Stimulated activated naive CD4-positive, alpha-beta T cell (primary cell): ENCODE measurements around the gene PCBD2.

Source experiments
- DNase-seq, 6 experiments: peaks; one replicate each; lab custom pipeline; 2025; lab: John Stamatoyannopoulos, UW

The PCBD2 gene

DNA sequence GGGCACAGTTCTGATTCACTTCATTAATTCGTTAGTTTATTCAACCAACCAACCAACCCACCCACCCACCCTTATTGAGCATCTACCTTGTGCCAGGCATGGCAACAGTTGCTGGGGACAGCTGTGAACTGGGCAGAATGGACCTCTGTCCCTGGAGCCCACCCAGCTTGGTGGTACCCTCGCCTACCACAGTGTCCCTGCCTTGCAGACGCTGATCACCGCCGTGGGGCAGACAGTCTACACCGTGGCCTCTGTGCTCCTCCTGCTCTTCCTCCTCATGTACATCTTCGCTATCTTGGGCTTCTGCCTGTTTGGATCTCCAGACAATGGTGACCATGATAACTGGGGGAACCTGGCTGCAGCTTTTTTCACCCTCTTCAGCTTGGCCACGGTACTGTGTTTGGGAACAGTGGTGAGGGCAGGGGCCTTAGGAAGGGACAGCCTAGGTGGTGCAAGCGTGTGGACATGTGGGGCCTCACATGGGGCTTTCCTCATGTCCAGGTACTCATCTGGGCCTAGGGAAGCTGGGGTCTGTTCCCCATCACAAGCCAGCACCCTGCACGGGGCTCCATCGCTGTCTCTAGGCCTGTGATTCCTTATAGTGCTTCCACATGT is 102.9 kb downstream of the PCBD2 start:
- no peak for DNase-seq

DNA sequence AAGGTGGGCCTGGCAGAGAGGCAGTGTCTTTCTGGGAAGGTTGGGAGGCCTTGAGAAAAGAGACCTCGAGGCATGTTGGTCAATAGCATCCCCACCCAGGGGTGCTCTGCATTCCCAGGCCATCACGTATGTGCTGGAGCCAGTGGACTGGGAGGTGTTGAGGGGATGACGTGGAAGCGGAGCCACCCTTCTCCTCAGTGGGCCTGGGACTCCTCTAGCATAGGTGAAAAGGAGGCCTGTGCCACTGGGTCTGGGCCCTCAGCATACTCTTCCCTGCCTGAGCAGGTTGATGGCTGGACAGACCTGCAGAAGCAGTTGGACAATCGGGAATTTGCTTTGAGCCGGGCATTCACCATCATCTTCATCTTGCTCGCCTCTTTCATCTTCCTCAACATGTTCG is 103.6 kb downstream of the PCBD2 start:
- DNase-seq = no peak

GRCh38 chr5:135008981-135009735 is 104.2 kb downstream of the PCBD2 start:
- DNase-seq = no peak

- DNase-seq = no peak
Measured at GRCh38 chr5:135009736-135010501, 105.0 kb downstream of the PCBD2 start.

GRCh38 chr5:135010502-135011354 is 105.8 kb downstream of the PCBD2 start:
- DNase-seq = no peak

- DNase-seq = no peak
Measured at GRCh38 chr5:135011355-135012032, 106.6 kb downstream of the PCBD2 start.

GRCh38 chr5:135012033-135012588 is 107.2 kb downstream of the PCBD2 start:
- no peak for DNase-seq
